H1 (cell line): ENCODE results near the gene PTGIR. TPM values are rescaled to one million over a fixed set of nuclear protein-coding genes. Genes with fewer than 3 reads are reported as not detected.

Source experiments
- SAP30 ChIP-seq: fragments of 300-600 bp; sonication (generic); IDR thresholded peaks from 2 replicates; pipeline ENCODE4 v1.7.1; 2012; ENCODE audit warnings: low read length, moderate library complexity, mild to moderate bottlenecking, inconsistent platforms; ENCODE audit not compliant: insufficient read depth, insufficient replicate concordance
- polyA plus RNA-seq, 7 experiments: library from polyadenylated mRNA; depleted of rRNA in 3 of 7; stranded (reverse) in 5 of 7; unstranded in 2 of 7; fragments of >200 nt in 5 of 7; fragments of 200-250 nt in 2 of 7; gene quantifications; 1 replicate in 5 of 7; 2 replicates in 1 of 7; 4 replicates in 1 of 7; pipeline versions ENCODE4 v1.2.1 to v1.2.3, GENCODE V29; 2011 to 2013; ENCODE audit warnings: missing spikeins in 2 of 7, mixed read lengths in 2 of 7
- total RNA-seq: library from RNA; stranded (reverse); fragmentation: NEBNext Ultra II Directional; extraction: Animal tissue kit (Norgen Biotek cat#: 25700); gene quantifications from 2 replicates; pipeline ENCODE4 v1.2.1, GENCODE V29; 2021

PTGIR gene
- total and polyA plus RNA-seq, 2 of the 8 experiments (the other 6 are each of a cell fraction or from before 2014, with no cell fraction given): 0.15 TPM; not detected in 1

GRCh38 chr19:46613525-46613924 is 11.4 kb downstream of the PTGIR start (continued):
- TF ChIP-seq SAP30: no peak
